NCI-H748 (cell line): ENCODE data around the gene GRSF1.
A peak's percentile ranks its signal among the peaks of the same experiment; 100 is the strongest.
"Not testable (repeated sequence)": the region's sequence is repeated elsewhere in the genome, so short reads cannot be mapped to it uniquely, and the experiment has no call there.

Experiments used
- DNase-seq: peaks from one replicate; lab custom pipeline; 2025; ENCODE audit not compliant: unreplicated experiment; lab: John Stamatoyannopoulos, UW

The GRSF1 gene, protein sequence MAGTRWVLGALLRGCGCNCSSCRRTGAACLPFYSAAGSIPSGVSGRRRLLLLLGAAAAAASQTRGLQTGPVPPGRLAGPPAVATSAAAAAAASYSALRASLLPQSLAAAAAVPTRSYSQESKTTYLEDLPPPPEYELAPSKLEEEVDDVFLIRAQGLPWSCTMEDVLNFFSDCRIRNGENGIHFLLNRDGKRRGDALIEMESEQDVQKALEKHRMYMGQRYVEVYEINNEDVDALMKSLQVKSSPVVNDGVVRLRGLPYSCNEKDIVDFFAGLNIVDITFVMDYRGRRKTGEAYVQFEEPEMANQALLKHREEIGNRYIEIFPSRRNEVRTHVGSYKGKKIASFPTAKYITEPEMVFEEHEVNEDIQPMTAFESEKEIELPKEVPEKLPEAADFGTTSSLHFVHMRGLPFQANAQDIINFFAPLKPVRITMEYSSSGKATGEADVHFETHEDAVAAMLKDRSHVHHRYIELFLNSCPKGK

DNA sequence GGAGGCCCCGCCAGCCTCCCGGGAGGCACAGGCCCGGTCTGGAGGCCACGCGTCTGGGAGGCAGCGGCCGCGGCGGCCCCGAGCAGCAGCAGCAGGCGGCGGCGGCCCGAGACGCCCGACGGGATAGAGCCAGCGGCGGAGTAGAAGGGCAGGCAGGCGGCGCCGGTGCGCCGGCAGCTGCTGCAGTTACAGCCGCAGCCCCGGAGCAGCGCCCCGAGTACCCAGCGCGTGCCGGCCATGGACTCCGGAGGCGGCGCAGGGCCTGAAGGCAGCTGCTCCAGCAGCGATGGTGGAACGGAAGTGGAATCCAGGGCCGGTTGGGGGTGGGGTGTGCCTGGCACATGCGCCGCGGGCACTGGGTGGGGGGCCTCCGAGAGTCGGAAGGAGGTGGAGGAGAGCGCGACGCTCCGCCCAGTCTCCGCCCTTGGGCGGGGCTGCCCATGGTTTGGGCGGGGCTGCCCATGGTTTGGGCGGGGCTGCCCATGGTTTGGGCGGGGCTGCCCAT lies at the start of gene GRSF1:
Gene GRSF1 (minus strand): TSS at position 302 of the 505 bp plus-strand sequence. CDS start 63 bp downstream, at position 239.
- peak; percentile 88 for DNase-seq

DNA sequence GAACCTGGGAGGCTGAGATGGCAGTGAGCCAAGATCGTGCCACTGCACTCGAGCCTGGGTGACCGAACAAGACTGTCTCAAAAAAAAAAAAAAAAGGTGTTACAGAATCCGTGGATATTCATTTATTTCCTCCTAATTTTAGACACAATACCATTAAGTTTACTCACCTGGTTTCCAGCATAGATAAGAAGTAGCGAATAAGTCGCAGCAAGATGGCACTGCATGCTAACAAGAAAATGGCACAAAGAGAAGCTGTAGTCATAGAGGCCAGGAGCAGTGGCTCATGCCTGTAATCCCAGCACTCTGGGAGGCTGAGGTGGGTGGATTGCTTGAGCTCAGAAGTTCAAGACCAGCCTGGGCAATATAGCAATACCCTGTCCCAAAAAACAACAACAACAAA lies 45.5 kb upstream of the GRSF1 start:
- DNase-seq, result no peak

DNA sequence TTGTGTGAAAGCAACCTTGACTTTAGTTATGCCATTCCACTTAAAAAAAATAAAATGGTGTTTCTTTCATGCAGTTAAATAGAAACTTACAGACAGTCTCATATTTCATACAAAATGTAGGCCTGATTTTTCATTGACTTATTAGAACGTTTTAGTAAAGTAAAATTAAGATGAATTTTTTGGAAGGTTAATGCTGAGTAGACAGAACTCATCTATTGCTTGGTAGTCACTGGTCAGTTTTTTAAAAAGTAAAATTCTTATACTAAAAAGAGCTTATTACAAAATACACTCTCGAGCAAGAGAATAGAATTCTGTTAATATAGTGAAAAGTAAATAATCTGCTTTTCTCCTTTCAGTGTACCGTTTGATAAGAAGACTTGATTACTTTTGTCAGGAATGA lies 41.0 kb upstream of the GRSF1 start:
- DNase-seq, result no peak

DNA sequence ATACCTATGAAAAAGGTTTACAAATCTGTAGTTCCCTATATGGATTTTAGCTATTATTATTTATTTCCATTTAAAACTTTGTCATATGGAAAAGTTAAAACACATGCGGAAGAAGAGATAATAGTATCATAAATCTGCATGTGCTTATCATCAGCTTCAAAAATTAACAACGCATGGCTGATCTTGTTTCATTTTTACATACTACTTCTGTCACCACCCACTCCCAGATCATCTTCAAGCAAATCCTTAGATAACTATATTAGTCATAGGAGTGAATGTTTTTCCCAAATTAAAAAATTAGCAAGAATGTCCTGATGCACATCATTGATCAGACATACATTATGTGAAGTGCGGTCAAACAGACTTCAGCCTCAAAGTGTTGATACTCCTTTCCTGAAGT lies 37.9 kb upstream of the GRSF1 start:
- DNase-seq, result no peak

DNA sequence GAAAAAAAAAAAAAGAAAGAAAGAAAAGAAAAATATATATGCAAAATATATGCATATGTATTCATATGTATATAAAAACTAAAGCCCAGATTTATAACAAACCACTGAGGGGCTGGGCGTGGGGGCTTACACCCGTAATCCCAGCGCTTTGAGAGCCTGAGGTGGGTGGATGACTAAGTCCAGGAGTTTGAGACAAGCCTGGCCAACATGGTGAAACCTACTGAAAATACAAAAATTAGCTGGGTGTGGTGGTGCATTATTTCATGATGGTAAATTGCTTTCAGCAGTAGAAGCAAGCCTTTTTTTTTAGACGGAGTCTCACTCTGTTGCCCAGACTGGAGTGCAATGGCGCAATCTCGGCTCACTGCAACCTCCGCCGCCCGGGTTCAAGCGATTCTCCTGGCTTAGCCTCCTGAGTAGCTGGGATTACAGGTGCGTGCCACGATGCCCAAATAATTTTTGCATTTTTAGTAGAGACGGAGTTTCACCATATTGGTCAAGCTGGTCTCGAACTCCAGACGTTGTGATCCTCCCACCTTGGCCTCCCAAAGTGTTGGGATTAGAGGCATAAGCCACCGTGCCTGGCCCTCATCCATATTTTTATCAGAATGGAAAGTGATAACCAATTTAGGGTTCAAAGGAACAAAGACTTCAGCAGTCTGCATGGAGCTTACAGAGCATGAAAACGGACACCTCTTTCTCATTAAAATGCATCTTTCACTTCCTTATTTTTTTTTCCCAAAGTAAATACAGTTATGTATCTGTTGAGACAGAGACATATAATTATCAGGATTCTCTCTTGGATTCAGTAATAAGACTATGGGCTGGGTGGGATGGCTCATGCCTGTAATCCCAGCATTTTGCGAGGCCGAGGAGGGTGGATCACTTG lies 34.8 kb upstream of the GRSF1 start:
- no peak for DNase-seq

DNA sequence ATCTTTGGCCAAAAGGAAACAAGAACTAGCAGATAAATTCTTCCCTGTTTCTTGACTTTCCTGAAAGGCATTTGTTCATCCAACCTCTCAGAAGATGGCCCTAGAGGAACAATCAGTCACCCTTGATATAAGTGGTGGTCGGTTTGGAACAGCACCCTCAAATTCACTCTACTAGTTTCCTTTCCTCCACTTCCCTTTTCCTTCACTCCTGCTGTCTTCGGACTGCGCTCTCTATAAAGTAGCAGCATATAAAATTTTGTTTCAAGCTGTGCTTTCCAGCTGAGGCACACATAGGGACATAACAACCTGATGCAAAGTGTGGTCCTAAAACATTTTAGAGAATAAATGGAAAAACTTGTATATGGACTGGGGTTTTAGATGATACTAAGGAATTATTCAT lies 33.5 kb upstream of the GRSF1 start:
- no peak for DNase-seq

DNA sequence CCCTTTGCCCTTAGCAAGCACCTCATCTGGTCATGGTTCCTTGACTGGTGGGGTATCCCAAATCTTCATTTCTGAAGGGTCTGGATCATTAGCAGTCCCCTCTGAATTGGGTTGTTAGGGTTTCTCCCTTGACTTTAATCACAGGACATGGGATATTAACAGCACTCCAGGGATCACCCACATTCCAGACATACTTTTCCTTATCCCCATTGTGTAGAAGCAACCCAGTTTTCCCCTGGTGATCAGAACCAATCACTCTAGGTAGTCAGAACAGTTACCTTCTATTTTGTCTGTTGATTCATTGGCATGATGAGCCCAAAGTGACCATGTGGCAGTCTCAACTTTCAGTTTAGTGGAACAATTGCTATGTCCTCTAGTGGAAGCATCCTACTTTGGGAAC lies 29.1 kb upstream of the GRSF1 start:
- DNase-seq, result no peak

DNA sequence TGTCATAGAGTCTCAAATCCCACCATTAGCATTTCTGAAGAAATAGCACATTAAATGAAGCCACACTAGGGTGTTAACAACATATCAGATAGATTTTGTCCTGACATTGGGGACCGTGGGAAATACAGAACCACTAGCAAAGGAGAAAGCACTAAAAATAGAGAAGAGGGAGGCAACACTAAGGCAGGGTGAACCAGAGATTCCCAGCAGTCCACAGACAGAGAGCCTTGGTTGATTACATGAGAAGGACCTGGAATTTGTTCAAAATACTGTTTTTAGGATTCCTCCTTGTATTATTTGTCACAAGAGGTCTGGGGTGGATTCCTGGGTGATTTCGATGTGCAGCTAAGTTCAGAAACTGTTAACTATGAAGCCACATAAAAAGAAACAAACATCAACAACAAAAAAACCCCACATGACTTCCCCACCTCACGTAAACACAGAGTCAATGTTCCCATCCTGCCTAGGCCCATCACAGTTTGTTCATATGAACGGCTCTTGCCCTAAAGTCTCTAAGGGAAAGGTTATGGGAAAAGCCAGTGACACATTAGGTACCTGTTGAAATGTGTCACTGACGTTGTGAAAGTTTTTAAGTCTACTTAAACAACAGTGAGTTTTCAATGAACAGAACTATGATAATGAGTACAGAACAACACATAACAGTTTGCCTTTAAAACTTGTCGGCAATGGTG lies 23.6 kb upstream of the GRSF1 start:
- no peak for DNase-seq

DNA sequence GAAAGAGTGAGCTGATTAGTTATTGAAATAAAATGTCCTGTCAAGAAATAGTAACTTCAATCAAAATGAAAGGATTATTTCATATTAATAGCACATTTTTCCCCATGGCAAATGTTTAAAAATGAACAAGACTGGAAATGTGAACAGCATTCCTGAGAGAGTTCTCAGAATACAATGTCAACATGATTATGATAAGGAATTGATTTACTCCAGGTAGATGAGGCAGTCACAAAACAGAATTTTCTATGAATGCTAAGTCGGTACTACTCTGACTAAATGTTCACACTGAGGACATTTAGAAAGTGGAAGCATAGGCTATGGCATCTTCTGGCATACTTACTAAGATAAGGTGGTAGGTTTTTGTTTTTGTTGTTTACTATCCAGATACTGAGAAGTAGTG lies 19.4 kb upstream of the GRSF1 start:
- no peak for DNase-seq

DNA sequence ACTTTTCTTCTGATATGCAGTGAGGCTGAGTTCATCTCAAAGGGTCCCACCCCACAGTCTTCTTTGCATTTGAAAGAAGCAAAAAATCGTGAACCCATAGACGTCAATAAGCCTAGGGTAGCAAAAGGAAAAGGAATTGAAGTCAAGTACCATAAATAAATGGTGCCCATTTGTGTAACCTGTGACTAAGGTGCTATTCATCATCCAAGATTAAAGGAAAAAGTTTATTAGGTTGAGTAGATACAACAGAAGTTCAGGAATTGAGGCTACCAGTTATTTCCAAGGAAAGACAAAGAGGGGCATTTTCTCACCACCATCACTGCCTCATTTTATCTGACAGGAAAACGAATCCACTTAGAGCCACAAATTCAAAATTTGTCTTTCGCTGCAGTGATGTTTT lies 18.8 kb upstream of the GRSF1 start:
- no peak for DNase-seq

DNA sequence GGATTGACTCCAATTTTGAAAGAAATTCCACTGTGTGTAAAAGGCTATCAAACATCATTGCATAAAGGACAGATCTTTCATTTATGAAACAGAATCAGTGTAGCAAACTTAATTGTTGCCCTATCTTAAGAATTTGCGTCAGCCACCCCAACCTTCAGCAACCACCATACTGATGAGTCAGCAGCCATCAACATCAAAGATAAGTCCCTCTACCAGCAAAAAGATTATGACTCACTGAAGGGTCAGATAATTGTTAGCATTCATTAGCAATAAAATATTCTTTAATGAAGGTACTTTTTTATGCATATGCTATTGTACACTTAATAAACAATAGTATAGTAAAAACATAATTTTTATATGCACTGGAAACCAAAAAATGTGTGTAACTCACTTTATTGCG lies 15.8 kb upstream of the GRSF1 start:
- DNase-seq, result no peak

DNA sequence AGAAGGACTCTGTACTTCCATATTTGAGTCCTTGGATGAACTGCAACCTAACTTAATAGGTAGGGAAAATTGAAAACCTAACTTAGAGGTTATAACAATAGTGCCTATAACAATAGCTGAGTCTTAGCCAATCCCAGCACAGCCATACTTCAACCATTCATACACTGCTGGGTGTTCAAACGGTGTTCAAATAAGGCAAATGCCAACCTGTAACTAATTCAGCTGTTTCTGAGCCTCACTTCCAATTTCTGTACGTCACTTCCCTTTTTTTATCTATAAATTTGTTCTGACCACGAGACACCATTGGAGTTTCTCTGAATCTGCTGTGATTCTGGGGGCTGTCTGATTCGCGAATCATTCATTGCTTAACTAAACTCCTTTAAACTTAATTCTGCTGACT lies 9.6 kb upstream of the GRSF1 start:
- DNase-seq, result no peak

DNA sequence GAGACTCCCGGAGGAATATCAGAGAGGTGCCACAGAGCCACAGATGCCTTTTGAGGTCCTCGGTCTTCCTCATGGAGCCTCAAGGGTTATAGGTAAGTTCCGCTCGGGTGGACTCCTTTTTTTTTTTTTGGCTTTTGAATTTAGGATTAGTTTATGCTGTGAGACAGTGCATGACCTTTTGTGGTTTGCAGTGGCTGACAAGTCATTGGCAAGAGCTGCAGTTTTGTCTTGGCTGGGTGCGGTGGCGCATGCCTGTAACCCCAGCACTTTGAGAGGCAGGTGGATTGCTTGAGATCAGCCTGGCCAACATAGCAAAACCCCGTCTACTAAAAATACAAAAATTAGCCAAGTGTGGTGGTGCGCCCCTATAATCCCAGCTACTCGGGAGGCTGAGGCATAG lies 4.5 kb upstream of the GRSF1 start:
- no peak for DNase-seq

DNA sequence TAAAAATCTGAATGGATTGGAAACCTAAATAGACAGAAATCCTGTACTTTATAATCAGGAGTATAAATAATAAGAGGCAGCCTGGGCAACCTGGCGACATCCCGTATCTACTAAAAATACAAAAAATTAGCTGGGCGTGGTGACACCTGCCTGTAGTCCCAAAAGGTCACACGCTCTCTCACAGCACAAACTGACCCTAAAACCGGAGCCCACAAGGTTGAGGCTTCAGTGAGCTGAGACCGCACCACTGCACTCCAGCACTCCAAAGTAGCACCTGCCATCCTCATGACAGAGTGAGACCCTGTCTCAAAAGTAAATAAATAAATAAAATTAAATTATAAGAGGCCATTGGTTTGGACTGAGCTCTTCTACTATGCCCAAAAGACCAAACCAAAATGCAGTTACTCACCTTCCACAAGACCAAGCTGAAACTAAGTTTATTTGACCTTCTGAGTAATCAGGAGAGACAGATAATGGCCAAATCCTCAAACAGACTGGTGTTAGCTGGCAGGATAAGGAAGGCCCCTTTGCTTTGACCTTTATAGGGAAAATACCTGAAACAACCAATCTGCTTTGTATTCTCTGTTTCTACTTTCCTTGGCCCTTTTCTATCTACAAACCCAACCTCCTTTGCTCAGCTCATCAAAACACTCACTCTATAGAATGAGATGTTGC lies 3.2 kb upstream of the GRSF1 start:
- DNase-seq, result peak; percentile 73

DNA sequence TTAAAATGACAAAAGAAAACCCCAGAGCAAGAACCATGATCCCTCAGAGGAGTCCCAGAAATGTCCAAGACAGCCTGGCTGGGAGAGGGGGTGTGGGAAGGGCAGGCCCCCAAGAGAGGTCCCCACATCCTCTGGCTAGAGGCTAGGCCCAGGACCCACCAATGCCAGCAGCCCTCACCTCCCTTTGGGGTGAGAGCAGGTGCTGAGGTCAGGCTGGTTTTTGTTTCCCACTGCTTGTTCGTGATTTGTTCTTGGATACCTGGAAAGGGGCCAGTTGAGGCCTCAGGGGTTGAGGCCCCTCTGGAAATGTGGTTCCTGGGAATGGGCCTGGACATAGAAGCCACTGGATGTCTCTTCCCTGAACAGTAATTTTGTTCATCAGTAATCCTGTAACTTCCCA lies 2.3 kb upstream of the GRSF1 start:
- peak; percentile 1 for DNase-seq

DNA sequence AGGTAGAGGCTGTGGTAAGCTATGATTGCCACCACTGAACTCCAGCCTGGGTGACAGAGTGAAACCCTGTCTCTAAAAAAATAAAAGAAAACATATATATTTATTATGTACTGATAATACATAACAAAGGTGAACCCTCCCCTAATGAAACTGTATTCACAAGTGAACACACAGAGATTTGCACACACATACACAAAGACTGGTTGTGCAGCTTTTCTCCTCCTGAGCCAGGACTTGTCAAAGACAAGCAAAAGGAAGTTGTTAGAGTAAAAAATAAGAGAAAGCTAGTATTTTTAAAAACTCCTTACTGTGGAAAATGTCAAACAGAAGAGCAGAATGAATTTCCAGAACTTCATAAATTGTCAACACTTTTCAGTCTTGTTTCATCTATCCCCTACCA lies 1.5 kb upstream of the GRSF1 start:
- DNase-seq, result no peak

DNA sequence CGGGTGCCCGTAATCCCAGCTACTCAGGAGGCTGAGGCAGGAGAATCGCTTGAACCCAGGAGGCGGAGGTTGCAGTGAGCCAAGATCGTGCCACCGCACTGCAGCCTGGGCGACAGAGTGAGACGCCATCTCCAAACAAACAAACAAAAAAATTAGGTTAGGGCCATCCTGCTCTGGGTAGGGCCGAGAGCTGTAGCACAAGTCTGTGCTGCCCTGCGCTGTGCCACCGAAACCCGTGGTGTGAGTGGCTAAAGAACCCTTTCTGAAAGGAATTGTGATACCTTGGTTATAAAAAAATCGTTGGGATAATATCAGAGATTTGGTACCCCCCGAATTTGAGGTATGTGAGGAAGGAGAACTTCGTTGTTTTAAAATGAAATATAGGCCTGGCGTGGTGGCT lies 941 bp upstream of the GRSF1 start:
- not testable (repeated sequence) for DNase-seq

DNA sequence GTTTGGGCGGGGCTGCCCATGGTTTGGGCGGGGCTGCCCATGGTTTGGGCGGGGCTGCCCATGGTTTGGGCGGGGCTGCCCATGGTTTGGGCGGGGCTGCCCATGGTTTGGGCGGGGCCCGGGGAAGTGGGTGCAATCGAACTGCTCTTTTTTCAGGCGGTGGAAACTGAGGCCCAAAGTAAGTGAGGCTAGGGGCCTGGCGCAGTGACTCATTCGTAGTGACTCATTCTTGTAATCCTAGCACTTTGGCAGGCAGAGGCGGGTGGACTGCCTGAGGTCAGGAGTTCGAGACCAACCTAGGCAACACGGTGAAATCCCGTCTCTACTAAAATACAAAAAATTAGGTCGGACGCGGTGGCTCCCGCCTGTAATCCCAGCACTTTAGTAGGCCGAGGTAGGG lies 447 bp upstream of the GRSF1 start:
- DNase-seq, result peak; percentile 5

DNA sequence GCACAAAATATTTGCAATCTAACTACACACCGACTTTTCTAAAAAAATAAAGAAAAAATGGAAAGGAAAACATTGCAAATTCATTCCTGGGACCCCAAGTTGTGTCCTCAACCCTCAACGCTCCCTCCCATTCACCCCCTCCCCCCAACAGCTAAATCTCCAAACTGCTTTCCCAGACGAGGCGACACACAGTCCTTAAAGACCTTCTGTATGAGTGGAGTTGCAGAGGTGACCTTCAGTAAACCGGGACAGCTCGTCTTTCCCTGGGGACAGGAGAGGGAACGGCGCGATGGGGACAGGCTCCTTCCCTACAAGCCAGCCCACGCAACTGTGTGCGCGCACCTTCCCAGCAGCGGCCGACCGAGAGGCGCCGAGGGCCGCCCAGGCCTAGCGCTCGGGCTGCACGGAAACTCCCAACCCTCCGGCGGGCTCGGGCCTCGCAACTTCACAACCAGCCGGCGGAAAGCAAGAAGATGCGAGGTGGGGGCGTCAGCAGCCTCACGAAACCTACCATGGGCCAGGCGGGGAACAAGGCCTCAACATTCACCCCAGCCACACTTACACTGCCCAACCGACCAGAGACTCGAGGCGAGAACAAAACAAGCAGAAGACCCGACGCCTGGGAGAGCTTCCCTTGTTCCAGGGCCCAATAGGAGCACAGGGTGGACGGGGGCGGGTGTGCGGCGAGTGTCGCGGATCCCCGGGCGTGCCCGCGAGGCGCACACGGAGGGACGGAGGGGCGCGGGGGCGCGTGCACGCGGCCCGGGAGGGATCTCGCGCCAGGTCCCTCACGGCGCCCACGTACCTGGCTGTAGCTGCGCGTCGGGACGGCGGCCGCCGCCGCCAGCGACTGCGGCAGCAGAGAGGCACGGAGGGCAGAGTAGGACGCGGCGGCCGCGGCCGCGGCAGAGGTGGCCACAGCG lies 763 bp downstream of the GRSF1 start:
- DNase-seq, result peak; percentile 71

DNA sequence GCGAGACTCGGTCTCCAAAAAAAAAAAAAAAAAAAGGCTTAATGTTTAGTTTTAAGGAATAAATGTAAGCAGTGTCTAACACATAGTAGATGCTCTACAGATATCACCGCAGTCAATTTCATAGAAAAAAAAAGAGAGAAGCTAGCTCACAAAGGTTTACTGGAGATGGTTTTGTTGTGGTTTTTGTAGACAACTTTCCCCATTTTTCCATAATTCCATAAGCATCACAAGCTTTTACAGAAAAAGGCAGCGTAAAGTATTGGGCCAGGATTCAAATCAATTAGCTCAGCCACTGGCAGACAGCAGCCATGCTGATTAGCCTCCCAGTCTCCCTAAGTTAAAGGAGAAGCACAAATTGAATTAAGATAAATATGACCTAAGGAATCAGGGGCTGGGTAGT lies 1.5 kb downstream of the GRSF1 start:
- DNase-seq, result peak; percentile 6
